Retinal pigment epithelial cell (primary cell): ENCODE measurements around the gene CENPE.

Experiments
- DNase-seq: peaks from one replicate; pipeline ENCODE4 v3.0.0-alpha.2; 2010; ENCODE audit warnings: low read depth
- H3K4me3 ChIP-seq: 2 replicates; pipeline ENCODE4 v1.5.1; 2011; ENCODE audit warnings: mild to moderate bottlenecking, low read length, control low read depth, moderate library complexity
- TF ChIP-seq, protein P1 (sequence below): conservative IDR thresholded peaks from 2 replicates; pipeline ENCODE4 v1.5.1; 2011; ENCODE audit warnings: low read depth, low read length, control low read depth, inconsistent platforms

CENPE gene

DNA sequence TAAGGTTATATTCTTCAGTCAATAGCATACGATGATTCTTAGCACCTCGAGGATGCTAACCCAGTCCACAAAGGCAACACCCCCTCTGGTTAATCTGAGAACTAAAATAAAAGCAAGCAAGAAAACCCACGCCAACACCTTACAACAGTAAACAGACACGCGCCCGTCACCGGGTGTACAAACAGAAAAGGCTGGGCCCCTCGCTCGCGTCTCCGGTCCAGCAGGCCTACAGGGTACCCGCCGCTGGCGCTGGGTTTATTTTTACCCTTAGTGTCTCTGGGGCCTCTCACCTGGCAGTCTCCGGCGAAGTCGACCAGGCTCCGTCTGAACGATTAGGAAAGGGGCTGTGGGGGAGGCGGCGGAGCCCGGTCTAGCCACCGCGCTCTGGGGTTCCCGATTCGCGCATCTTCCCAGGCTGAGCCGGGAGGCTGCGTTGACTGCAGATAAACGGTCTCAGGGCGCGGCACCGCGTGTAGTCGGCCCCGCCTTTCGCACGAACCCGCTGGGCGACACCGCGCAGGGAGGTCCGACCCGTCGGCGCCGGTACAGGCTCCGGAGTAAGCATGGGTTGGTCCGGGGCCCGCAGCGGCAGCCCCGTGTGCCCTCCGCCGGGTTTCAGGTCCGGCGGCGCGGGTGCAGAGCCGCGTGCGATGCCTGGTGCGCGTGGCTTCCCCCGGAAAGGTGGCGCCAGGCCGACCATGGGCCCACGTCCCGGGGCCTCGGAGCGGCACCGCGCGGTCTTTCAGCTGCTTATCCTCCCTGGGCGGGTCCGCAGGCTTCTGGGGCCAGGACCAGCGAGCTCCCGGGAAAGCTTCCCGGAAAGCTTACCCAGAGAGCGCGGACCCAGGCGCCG is 122.0 kb downstream of the CENPE start:
- TF ChIP-seq, protein P1, sequence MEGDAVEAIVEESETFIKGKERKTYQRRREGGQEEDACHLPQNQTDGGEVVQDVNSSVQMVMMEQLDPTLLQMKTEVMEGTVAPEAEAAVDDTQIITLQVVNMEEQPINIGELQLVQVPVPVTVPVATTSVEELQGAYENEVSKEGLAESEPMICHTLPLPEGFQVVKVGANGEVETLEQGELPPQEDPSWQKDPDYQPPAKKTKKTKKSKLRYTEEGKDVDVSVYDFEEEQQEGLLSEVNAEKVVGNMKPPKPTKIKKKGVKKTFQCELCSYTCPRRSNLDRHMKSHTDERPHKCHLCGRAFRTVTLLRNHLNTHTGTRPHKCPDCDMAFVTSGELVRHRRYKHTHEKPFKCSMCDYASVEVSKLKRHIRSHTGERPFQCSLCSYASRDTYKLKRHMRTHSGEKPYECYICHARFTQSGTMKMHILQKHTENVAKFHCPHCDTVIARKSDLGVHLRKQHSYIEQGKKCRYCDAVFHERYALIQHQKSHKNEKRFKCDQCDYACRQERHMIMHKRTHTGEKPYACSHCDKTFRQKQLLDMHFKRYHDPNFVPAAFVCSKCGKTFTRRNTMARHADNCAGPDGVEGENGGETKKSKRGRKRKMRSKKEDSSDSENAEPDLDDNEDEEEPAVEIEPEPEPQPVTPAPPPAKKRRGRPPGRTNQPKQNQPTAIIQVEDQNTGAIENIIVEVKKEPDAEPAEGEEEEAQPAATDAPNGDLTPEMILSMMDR, result no peak
- peak; percentile 47 for DNase-seq
- peak overlapping the region; percentile 76 for H3K4me3 ChIP-seq

DNA sequence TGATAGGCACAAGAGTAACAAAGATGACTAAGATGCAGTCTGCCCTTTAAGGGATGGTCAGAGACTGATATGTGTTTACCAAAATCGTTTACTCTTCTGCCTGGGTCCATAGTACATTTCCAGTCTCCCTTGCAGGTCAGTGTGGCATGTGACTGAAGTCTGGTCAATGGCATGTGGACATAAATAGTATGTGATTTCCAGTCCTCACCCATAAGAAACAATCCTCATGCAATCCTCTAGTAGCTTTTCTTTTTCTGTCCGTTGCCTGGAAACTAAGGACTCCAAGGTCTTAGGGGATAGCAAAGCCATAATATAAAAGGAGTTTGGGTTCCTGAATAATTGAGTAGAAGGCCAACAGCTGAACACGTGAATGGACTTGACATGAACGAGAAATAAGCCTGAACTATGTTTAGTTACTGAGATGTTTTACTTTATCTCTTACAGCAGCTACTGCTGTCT is 122.7 kb downstream of the CENPE start:
- peak; percentile 59 for DNase-seq
- TF ChIP-seq, protein P1, result no peak
- H3K4me3 ChIP-seq, result peak overlapping the region; percentile 76

DNA sequence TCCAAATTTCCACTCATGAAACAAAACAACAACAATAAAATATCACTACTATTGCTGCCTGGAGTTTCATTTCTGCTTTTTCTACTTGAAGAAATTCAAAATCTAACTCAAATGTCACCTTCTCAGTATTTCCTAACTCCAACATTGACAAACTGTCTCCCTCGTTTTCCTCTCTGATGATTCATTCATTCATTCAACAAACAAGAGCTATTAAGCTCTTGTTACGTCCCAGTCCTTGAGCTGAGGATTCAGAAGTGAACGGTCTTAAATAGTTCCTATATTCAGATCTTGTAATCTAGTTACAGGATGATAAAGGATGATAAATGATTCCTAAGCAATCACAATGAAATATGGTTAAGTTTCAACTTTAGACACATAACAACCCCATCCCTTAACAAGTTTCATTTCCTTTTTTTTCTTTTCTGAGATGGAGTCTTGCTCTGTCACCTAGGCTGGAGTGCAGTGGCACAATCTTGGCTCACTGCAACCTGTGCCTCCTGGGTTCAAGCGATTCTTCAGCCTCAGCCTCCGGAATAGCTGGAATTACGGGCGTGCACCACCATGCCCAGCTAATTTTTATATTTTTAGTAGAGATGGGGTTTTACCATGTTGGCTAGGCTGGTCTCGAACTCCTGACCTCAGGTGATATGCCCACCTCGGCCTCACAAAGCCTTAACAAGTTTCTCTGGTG is 123.3 kb downstream of the CENPE start:
- TF ChIP-seq, protein P1, result no peak
- DNase-seq, result no peak
- H3K4me3 ChIP-seq, result peak overlapping the region; percentile 76

DNA sequence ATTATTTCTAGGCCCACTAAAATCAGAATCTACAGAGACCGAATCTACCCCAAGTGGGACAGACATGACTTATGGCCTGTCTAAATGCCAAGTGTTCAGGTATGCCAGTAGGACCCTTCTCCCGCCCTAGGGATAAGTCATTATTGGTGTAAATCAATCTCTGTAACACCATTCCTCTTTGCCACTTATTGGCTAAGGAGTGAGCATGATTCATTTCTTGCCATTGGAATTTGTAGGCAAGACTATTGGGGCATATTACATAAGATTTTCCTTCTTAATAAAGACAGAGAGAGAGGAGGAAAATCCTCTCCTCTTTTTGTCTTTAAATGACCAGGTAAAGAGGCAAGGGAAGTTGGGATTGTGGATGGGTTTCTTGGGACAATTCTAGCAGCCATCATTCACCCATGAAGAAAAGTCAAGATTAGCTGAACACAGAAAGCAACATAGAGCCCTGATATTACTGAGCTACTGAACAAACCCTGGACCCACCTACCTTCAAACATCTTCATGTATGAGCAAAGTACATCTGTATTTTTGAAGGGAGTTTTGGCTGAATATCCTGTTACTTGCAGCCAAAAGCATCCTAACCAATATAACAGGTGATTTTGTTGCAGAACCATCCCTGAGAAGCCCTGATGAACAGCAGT is 124.2 kb downstream of the CENPE start:
- no peak for DNase-seq
- TF ChIP-seq, protein P1, result no peak
- no peak overlapping the region for H3K4me3 ChIP-seq

DNA sequence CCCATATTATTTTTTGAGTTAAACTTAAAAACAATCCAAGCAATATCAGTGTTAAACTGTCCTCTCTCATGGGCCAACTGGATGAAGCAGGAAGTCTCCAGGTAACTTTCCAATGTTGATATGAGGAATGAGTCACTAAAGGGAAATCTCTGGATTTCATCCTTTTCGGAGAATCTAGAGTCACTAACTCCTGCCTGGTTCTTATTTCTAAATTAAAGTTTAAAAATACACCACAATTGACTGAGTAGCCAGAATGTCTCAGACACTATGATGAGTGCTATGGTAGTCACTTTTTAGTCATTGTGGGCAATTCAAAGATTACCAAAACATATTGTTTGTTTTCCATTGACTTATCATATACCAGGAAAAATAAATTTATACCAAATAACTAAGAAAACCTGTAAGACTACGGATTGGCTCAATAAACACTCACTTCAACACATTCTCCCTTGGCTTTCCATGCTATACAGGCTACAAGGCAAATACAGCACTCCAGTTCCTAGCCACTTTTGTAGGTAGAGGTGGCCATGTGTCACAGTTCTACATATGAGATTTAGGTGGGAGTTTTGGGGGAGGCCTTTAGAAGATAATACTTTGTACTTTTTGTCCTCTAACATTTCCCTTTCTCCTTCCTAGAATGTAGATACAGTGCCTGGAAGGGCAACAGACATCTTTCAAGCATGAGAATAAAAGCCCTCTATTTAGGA is 130.1 kb downstream of the CENPE start:
- no peak overlapping the region for H3K4me3 ChIP-seq
- TF ChIP-seq, protein P1, result no peak
- DNase-seq, result no peak

DNA sequence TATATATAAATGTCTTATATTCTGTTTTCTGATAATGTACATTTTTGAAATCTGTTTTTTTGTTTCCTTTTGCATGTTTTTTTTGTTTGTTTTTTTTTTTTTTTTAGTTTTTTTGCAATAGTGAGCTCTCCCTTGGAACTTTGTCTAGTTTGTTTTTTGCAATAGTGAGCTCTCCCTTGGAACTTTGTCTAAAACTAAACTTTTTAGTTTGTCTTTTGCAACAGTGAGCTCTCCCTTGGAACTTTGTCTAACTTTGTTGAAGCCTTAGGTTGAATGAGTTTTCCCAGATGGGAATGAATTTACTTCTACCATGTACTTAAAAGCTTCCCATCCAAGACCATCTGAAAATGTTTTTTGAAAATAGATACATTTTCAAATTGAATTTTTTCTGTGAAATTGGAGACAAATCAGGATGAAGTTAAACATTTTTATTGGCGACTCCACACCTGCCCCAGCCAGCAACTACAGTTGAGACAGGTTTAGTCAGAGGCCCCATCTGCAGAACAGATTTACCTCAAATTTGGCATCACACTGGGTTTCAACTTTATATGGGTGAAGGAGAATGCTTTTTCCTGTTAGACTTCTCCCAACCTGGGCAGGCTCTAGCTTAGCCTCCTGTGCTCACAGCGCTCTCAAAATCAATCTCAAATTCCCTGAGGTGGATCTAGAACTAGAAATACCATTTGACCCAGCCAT is 137.5 kb downstream of the CENPE start:
- no peak for DNase-seq
- H3K4me3 ChIP-seq, result no peak overlapping the region
- TF ChIP-seq, protein P1, result no peak
